Left renal pelvis (tissue), 4 donors: ENCODE data around the gene TBL3. TPM values are rescaled to one million over a fixed set of nuclear protein-coding genes. Genes with fewer than 3 reads are reported as not detected.
"Not testable (repeated sequence)": the region's sequence is repeated elsewhere in the genome, so short reads cannot be mapped to it uniquely, and the experiment has no call there.

Source experiments
- DNase-seq, 4 donors: peaks; one replicate each; pipeline ENCODE4 v3.0.0-alpha.2; 2013; ENCODE audit warnings: low read depth in 4 of 4, low spot score in 3 of 4
- polyA plus RNA-seq, 4 donors: library from polyadenylated mRNA; unstranded; fragments of 120-200 nt; gene quantifications; one replicate each; pipeline ENCODE4 v1.2.1, GENCODE V29; 2013; ENCODE audit not compliant: insufficient read length in 4 of 4

The TBL3 gene
- polyA plus RNA-seq, 4 donors, result 25.1 to 46.9 (median 29.1) TPM

- peak; percentile 94 to 98 (median 98) for DNase-seq
Measured at GRCh38 chr16:1942810-1943726, 28.8 kb upstream of the TBL3 start, which contains the start of gene MSRB1. Gene MSRB1, minus strand, starts transcription at chr16:1943199. Its CDS starts 43 bp downstream, at chr16:1943156.

GRCh38 chr16:1944612-1945199 lies 27.1 kb upstream of the TBL3 start:
- DNase-seq, result no peak

- no peak for DNase-seq
Measured at GRCh38 chr16:1945559-1946391, 26.1 kb upstream of the TBL3 start.

- no peak for DNase-seq
Measured at GRCh38 chr16:1946495-1947368, 25.1 kb upstream of the TBL3 start.

- no peak for DNase-seq
Measured at GRCh38 chr16:1947369-1947670, 24.5 kb upstream of the TBL3 start.

- no peak for DNase-seq
Measured at GRCh38 chr16:1949507-1949906, 22.3 kb upstream of the TBL3 start.

GRCh38 chr16:1950047-1950446 lies 21.8 kb upstream of the TBL3 start:
- DNase-seq, result no peak

GRCh38 chr16:1950559-1950958 lies 21.3 kb upstream of the TBL3 start:
- DNase-seq, result no peak

- no peak for DNase-seq
Measured at GRCh38 chr16:1953734-1954133, 18.1 kb upstream of the TBL3 start.

- not testable (repeated sequence) for DNase-seq
Measured at GRCh38 chr16:1957434-1958142, 14.3 kb upstream of the TBL3 start.

- not testable (repeated sequence) for DNase-seq
Measured at GRCh38 chr16:1958143-1958491, 13.7 kb upstream of the TBL3 start.

- DNase-seq, result no peak
Measured at GRCh38 chr16:1958715-1959268, 13.1 kb upstream of the TBL3 start.

- peak in 3 of 4 donors; percentile 77 to 83 (median 78) for DNase-seq
Measured at GRCh38 chr16:1959269-1960039, 12.4 kb upstream of the TBL3 start, which contains the start of gene NDUFB10. Gene NDUFB10, plus strand, starts transcription at chr16:1959538. Its CDS starts 87 bp downstream, at chr16:1959625.

- DNase-seq, result no peak
Measured at GRCh38 chr16:1960665-1961630, 10.9 kb upstream of the TBL3 start.

- DNase-seq, result no peak
Measured at GRCh38 chr16:1961651-1962067, 10.2 kb upstream of the TBL3 start.

GRCh38 chr16:1962161-1963153 lies 9.4 kb upstream of the TBL3 start:
- DNase-seq, result not testable (repeated sequence)
